Cardiac muscle cell (in vitro differentiated cells and primary cell): ENCODE data around the gene IFNA14. TPM values are rescaled to one million over a fixed set of nuclear protein-coding genes. Genes with fewer than 3 reads are reported as not detected.
"Not testable (repeated sequence)": the region's sequence is repeated elsewhere in the genome, so short reads cannot be mapped to it uniquely, and the experiment has no call there.

Experiments used
- DNase-seq, 2 donors: peaks; one replicate each; pipeline versions ENCODE4 v3.0.0 to v3.0.0-alpha.2; 2010 to 2017; ENCODE audit warnings: low read depth in 1 of 2, low spot score in 1 of 2
- H3K27ac ChIP-seq: fragments of 200-600 bp; sonication (generic); 2 replicates; pipeline ENCODE4 v1.5.1; 2016
- H3K27me3 ChIP-seq: fragments of 200-600 bp; sonication (generic); 2 replicates; pipeline ENCODE4 v1.6.0; 2016; ENCODE audit warnings: control low read depth
- H3K36me3 ChIP-seq: fragments of 200-600 bp; sonication (generic); 2 replicates; pipeline ENCODE4 v1.5.1; 2016; ENCODE audit warnings: control low read depth
- H3K4me1 ChIP-seq: fragments of 200-600 bp; sonication (generic); 2 replicates; pipeline ENCODE4 v1.8.1; 2017; ENCODE audit warnings: low read depth, mild to moderate bottlenecking, mixed run types
- H3K4me3 ChIP-seq: fragments of 200-600 bp; sonication (generic); 2 replicates; pipeline ENCODE4 v1.5.1; 2016; ENCODE audit warnings: mild to moderate bottlenecking
- H3K9me3 ChIP-seq: fragments of 200-600 bp; sonication (generic); 2 replicates; pipeline ENCODE4 v1.5.1; 2017; ENCODE audit warnings: low read depth, mild to moderate bottlenecking, control low read depth
- polyA plus RNA-seq: library from polyadenylated mRNA; unstranded; fragments of >200 nt; fragmentation: Nextera tagmentation; extraction: Ambion mirVana; gene quantifications from 2 replicates; pipeline ENCODE4 v1.2.1, GENCODE V29; 2016
- total RNA-seq: library from RNA; depleted of rRNA; stranded (reverse); fragments of >200 nt; gene quantifications from 2 replicates; pipeline ENCODE4 v1.2.3, GENCODE V29; 2016
- TF ChIP-seq, protein P1 (sequence below): IDR thresholded peaks from 2 replicates; pipeline ENCODE4 v1.5.1; 2012; ENCODE audit warnings: low read depth, mild to moderate bottlenecking, low read length

IFNA14 gene
- total and polyA plus RNA-seq, 2 experiments from 2014 or later: not detected

DNA sequence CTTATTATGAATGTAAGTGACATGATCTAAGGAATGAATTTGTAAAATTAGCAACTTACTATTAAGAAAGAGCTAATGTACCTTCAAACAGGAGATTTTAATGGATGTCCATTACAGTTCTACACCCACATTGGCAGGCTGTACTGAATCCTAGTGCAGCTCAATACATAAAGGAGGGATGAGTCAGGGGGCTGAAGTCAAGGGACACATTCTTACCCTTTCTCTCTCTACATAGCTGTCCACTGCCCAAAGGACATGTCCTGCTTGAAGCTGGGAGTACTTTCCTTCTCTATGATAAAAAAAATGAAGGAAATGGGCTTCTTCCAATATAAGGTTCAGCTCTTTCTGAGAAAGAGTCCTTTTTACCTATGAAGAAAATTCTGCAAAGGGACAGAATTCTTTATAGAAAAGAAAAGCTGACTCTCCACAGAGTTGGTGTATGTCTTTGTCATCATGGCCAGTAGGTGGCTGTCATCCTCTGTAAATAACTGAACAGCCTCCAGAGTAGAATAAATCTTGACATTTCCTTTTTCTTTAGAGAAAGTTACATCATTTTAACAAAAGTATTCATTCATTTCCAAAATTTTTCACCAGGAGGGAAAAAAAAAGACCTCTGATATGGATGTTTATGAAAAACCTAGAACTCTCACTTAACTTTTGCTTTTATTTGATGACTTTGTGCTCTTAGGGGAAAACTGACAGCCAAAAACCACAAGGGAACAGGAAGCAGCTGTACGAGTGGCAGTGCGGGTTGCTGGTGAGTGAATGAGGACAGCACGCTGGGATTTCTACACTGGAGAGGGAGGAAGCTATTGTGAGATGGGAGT, 13.1 kb upstream of the IFNA14 start:
- peak; percentile 22 to 57 for DNase-seq
- H3K27ac ChIP-seq: no peak overlapping the region
- no peak overlapping the region for H3K4me3 ChIP-seq
- H3K4me1 ChIP-seq: no peaks in the 10 kb centered on the region
- no peaks in the 10 kb centered on the region for H3K9me3 ChIP-seq
- TF ChIP-seq, protein P1, sequence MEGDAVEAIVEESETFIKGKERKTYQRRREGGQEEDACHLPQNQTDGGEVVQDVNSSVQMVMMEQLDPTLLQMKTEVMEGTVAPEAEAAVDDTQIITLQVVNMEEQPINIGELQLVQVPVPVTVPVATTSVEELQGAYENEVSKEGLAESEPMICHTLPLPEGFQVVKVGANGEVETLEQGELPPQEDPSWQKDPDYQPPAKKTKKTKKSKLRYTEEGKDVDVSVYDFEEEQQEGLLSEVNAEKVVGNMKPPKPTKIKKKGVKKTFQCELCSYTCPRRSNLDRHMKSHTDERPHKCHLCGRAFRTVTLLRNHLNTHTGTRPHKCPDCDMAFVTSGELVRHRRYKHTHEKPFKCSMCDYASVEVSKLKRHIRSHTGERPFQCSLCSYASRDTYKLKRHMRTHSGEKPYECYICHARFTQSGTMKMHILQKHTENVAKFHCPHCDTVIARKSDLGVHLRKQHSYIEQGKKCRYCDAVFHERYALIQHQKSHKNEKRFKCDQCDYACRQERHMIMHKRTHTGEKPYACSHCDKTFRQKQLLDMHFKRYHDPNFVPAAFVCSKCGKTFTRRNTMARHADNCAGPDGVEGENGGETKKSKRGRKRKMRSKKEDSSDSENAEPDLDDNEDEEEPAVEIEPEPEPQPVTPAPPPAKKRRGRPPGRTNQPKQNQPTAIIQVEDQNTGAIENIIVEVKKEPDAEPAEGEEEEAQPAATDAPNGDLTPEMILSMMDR: peak; percentile 41
- peaks cover 15% of the 10 kb centered on the region for H3K27me3 ChIP-seq
- no peaks in the 10 kb centered on the region for H3K36me3 ChIP-seq

DNA sequence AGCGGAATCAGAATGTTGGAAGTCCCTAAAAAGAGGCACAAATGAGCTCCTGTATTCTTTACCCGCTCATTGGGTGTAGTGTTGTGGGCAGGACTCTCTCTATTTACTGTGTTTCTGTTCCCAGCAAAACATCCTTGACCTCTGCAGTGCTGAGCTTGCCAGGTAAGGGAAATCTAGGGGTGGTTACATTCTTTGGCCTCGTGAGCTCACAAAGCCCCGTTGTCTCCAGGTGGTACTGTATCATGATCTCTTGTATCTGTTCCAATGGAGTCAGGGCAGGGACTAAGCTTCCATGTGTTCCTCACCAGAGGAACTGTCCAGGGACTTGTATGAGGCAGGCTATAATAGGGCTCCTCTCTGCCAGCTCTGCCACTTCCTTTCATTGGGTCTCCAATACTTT, 11.8 kb upstream of the IFNA14 start:
- no peak overlapping the region for H3K4me3 ChIP-seq

DNA sequence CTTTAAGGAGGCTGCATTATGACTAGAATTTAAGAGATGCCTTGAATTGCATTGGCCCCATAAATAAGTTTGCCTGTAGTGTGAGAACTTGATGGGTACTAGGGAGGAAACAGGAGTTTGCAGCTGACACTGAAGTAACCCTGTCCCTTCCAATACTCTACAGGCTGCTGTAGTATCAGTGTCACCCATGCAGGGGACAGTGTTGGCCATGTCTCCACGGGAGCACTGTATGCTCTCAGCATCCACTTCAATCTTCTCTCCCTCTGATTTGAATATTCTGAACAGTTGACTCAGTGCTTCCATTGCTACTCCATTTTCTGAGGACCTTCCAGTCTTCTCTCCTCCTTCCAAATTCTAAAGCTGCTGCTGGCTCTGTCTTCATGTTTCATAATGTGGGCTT, 11.4 kb upstream of the IFNA14 start:
- Histone ChIP-seq H3K27me3 (peaks cover 15% of the 10 kb centered on the region), H3K36me3 (no peaks in the 10 kb centered on the region), H3K9me3 (no peaks in the 10 kb centered on the region), H3K4me1 (no peaks in the 10 kb centered on the region), H3K4me3 (no peak overlapping the region), H3K27ac (no peak overlapping the region)
- no peak for DNase-seq
- TF ChIP-seq, protein P1: no peak

More for the DNA sequence above, 11.8 kb upstream of the IFNA14 start:
- Histone ChIP-seq H3K27me3 (peaks cover 15% of the 10 kb centered on the region), H3K9me3 (no peaks in the 10 kb centered on the region), H3K36me3 (no peaks in the 10 kb centered on the region), H3K27ac (no peak overlapping the region), H3K4me1 (no peaks in the 10 kb centered on the region)
- TF ChIP-seq, protein P1: no peak
- peak in 1 of 2 donors; percentile 8 for DNase-seq

DNA sequence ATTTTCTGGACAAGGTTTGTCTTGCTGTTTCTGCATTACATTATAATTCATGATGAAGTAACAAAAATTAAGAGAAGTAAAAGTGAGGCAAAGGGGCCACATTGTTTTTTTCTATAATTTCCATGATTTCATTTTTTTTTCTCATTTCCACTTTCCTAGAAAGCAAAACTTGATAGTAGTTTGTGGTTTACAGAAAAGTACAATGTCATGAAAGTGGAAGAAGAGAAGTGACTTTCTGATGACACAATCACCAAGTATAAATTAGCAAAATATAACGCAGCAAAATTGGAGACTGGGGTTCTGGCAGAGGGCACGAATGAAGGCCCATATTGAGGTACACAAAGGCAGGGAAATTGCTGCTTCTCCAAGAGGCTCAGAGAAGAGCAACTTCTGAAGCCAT, 5.0 kb upstream of the IFNA14 start:
- peaks cover 8% of the 10 kb centered on the region for H3K27me3 ChIP-seq
- no peak overlapping the region for H3K4me3 ChIP-seq

DNA sequence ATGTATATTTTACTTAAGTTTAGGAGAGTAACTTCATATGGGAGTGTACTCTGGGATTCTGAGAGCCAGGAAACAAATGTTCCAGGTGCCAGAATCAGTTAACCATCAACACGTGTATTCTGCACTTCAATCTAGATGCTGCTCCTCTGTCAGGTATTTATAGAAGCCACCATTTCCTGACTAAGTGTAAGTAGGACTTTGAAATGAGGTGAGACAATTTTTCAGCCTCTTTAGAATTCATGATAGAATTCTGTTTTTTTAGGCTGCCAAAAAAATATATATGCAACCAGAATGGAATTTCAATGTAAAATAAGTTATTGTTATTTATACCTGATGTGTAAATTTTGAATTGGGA, 3.5 kb downstream of the IFNA14 start:
- not testable (repeated sequence) for H3K36me3 ChIP-seq, DNase-seq, H3K9me3 ChIP-seq, H3K4me3 ChIP-seq, H3K4me1 ChIP-seq, H3K27ac ChIP-seq
- H3K27me3 ChIP-seq: peaks cover 22% of the 10 kb centered on the region

More for the DNA sequence above, 5.0 kb upstream of the IFNA14 start:
- Histone ChIP-seq H3K36me3 (no peaks in the 10 kb centered on the region), H3K9me3 (no peaks in the 10 kb centered on the region), H3K4me1 (no peaks in the 10 kb centered on the region), H3K27ac (no peak overlapping the region)
- DNase-seq: no peak
- TF ChIP-seq, protein P1: no peak
